ENCODE results near the gene IRF5. TPM values are rescaled to one million over a fixed set of nuclear protein-coding genes. Genes with fewer than 3 reads are reported as not detected.

The IRF5 gene
- total and polyA plus RNA-seq, 10 of the 15 experiments (the other 5 are each of a cell fraction or from before 2014, with no cell fraction given), result 5.4 to 90.3 (median 61.7) TPM

DNA sequence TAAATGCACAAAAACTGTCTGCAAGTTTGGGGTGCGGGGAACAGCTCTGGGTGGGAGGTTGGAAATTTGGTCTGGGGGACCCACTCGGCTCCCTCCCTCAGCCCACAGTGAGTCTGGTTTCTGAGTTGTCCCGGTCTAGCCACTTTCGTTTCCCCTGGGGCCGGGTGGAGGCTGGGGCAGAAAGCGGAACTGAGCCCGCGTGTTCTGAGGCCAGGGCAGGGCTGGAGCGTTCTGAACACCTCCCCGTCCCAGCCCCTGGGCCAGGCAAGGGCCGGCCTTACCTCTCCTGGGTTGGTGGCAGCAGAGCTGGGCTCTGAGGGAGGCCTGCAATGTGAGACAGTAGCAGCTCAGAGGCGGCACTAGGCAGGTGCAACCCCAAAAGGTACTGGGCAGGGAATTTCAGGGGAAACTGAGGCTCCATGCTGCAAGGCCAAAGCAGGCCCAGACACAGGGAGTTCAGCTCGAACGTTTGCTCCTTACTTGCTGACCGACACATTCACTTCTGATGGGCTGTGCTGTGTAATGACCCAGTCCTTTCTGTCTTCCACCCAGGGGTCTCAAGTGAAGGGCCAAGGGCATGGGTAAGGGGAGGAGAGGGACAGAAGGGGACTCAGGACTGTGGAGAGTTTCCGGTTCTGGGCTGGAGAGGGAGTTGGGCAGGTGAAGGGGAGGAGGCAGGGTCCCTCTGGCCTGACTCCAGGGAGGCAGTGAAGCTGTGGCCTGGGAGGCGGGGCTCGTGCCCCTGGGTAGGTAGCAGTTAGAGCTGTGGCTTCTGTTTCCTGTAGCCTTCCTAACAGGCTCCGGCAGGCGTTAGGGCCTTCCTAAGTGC lies 3.0 kb downstream of the IRF5 start (continued):
- TF ChIP-seq NFYA (IDR thresholded peaks at IDR 0.05; ENCODE audit: borderline replicate concordance, low read depth, low read length), result no peak
- TF ChIP-seq ZNF217 (IDR thresholded peaks at IDR 0.05), result no peak
- peak; percentile 42; the same call in 1 of the 2 replicates for TF ChIP-seq SMARCA5 (IDR thresholded peaks at IDR 0.05)
- TF ChIP-seq, protein P1, sequence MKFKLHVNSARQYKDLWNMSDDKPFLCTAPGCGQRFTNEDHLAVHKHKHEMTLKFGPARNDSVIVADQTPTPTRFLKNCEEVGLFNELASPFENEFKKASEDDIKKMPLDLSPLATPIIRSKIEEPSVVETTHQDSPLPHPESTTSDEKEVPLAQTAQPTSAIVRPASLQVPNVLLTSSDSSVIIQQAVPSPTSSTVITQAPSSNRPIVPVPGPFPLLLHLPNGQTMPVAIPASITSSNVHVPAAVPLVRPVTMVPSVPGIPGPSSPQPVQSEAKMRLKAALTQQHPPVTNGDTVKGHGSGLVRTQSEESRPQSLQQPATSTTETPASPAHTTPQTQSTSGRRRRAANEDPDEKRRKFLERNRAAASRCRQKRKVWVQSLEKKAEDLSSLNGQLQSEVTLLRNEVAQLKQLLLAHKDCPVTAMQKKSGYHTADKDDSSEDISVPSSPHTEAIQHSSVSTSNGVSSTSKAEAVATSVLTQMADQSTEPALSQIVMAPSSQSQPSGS (IDR thresholded peaks at IDR 0.05; ENCODE audit: low read length), result no peak
- TF ChIP-seq, protein P2, sequence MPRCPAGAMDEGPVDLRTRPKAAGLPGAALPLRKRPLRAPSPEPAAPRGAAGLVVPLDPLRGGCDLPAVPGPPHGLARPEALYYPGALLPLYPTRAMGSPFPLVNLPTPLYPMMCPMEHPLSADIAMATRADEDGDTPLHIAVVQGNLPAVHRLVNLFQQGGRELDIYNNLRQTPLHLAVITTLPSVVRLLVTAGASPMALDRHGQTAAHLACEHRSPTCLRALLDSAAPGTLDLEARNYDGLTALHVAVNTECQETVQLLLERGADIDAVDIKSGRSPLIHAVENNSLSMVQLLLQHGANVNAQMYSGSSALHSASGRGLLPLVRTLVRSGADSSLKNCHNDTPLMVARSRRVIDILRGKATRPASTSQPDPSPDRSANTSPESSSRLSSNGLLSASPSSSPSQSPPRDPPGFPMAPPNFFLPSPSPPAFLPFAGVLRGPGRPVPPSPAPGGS (IDR thresholded peaks at IDR 0.05; ENCODE audit: borderline replicate concordance, insufficient read depth, low read depth, low read length, poor library complexity, severe bottlenecking), result peak; percentile 73
- TF ChIP-seq ETV6 (conservative IDR thresholded peaks at IDR 0.05 in 1 of 2, IDR thresholded peaks at IDR 0.05 in 1 of 2; ENCODE audit: borderline replicate concordance in 1 of 2, low read depth in 1 of 2), result peak in 1 of 2 experiments; percentile 89; a peak in 2 of 4 replicates
- 0 out of 2 replicates have a peak, but pooled peaks have one; percentile 60 for TF ChIP-seq TARDBP (IDR thresholded peaks at IDR 0.05; ENCODE audit: borderline replicate concordance)
- TF ChIP-seq, protein P3, sequence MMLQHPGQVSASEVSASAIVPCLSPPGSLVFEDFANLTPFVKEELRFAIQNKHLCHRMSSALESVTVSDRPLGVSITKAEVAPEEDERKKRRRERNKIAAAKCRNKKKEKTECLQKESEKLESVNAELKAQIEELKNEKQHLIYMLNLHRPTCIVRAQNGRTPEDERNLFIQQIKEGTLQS (IDR thresholded peaks at IDR 0.05; ENCODE audit: borderline replicate concordance, extremely low read depth, low read depth, low read length), result no peak
- TF ChIP-seq ZNF274 (IDR thresholded peaks at IDR 0.05; ENCODE audit: insufficient read depth, insufficient read length), result no peak
- TF ChIP-seq, protein P4, sequence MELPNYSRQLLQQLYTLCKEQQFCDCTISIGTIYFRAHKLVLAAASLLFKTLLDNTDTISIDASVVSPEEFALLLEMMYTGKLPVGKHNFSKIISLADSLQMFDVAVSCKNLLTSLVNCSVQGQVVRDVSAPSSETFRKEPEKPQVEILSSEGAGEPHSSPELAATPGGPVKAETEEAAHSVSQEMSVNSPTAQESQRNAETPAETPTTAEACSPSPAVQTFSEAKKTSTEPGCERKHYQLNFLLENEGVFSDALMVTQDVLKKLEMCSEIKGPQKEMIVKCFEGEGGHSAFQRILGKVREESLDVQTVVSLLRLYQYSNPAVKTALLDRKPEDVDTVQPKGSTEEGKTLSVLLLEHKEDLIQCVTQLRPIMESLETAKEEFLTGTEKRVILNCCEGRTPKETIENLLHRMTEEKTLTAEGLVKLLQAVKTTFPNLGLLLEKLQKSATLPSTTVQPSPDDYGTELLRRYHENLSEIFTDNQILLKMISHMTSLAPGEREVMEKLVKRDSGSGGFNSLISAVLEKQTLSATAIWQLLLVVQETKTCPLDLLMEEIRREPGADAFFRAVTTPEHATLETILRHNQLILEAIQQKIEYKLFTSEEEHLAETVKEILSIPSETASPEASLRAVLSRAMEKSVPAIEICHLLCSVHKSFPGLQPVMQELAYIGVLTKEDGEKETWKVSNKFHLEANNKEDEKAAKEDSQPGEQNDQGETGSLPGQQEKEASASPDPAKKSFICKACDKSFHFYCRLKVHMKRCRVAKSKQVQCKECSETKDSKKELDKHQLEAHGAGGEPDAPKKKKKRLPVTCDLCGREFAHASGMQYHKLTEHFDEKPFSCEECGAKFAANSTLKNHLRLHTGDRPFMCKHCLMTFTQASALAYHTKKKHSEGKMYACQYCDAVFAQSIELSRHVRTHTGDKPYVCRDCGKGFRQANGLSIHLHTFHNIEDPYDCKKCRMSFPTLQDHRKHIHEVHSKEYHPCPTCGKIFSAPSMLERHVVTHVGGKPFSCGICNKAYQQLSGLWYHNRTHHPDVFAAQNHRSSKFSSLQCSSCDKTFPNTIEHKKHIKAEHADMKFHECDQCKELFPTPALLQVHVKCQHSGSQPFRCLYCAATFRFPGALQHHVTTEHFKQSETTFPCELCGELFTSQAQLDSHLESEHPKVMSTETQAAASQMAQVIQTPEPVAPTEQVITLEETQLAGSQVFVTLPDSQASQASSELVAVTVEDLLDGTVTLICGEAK (IDR thresholded peaks at IDR 0.05; ENCODE audit: borderline replicate concordance), result no peak
- TF ChIP-seq ZZZ3 (IDR thresholded peaks at IDR 0.05; ENCODE audit: control insufficient read depth, insufficient read length, low read depth), result no peak
- TF ChIP-seq PML (IDR thresholded peaks at IDR 0.05; ENCODE audit: low read length), result no peak
- TF ChIP-seq, protein P5, sequence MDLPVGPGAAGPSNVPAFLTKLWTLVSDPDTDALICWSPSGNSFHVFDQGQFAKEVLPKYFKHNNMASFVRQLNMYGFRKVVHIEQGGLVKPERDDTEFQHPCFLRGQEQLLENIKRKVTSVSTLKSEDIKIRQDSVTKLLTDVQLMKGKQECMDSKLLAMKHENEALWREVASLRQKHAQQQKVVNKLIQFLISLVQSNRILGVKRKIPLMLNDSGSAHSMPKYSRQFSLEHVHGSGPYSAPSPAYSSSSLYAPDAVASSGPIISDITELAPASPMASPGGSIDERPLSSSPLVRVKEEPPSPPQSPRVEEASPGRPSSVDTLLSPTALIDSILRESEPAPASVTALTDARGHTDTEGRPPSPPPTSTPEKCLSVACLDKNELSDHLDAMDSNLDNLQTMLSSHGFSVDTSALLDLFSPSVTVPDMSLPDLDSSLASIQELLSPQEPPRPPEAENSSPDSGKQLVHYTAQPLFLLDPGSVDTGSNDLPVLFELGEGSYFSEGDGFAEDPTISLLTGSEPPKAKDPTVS (IDR thresholded peaks at IDR 0.05; ENCODE audit: low read depth, low read length), result no peak
- TF ChIP-seq RB1 (IDR thresholded peaks at IDR 0.05; ENCODE audit: borderline replicate concordance), result 0 out of 2 replicates have a peak, but pooled peaks have one; percentile 7
- TF ChIP-seq FOXK2 (IDR thresholded peaks at IDR 0.05), result no peak
- TF ChIP-seq SUZ12 (IDR thresholded peaks at IDR 0.05; ENCODE audit: unreplicated experiment), result no peak
- no peak for TF ChIP-seq SREBF2 (IDR thresholded peaks at IDR 0.05; ENCODE audit: low read length)
- peak; percentile 87 for TF ChIP-seq IKZF1 (conservative IDR thresholded peaks at IDR 0.05)
- peak; percentile 90 for TF ChIP-seq PAX5 (IDR thresholded peaks at IDR 0.05; ENCODE audit: borderline replicate concordance, low read depth, low read length)
- no peak for TF ChIP-seq ZNF24 (IDR thresholded peaks at IDR 0.05)
- TF ChIP-seq IRF4 (IDR thresholded peaks at IDR 0.05; ENCODE audit: low read depth, low read length), result peak; percentile 80
